Measurements from ENCODE around the gene SLC39A12. TPM values are rescaled to one million over a fixed set of nuclear protein-coding genes. Genes with fewer than 3 reads are reported as not detected.
A peak's percentile ranks its signal among the peaks of the same experiment; 100 is the strongest.
"Not testable (repeated sequence)": the region's sequence is repeated elsewhere in the genome, so short reads cannot be mapped to it uniquely, and the experiment has no call there.

The SLC39A12 gene
- total RNA-seq, 1 experiment from 2014 or later: not detected

GRCh38 chr10:17950269-17950668 is 1.4 kb upstream of the SLC39A12 start:
- H3K4me1 ChIP-seq; H3K9me3 ChIP-seq (replicated peaks); H3K27ac ChIP-seq; H3K4me3 ChIP-seq; DNase-seq; H3K27me3 ChIP-seq; H3K36me3 ChIP-seq: not testable (repeated sequence)

GRCh38 chr10:17950726-17951125 is 992 bp upstream of the SLC39A12 start:
- Histone ChIP-seq H3K4me3 (no peak overlapping the region), H3K4me1 (no peaks in the 10 kb centered on the region), H3K9me3 (replicated peaks) (no peaks in the 10 kb centered on the region), H3K36me3 (no peaks in the 10 kb centered on the region), H3K27ac (no peak overlapping the region), H3K27me3 (no peaks in the 10 kb centered on the region)
- DNase-seq: no peak

GRCh38 chr10:17954372-17954771 is 2.7 kb downstream of the SLC39A12 start:
- not testable (repeated sequence) for DNase-seq; H3K27ac ChIP-seq; H3K4me1 ChIP-seq; H3K9me3 ChIP-seq (replicated peaks); H3K27me3 ChIP-seq; H3K36me3 ChIP-seq; H3K4me3 ChIP-seq

DNA sequence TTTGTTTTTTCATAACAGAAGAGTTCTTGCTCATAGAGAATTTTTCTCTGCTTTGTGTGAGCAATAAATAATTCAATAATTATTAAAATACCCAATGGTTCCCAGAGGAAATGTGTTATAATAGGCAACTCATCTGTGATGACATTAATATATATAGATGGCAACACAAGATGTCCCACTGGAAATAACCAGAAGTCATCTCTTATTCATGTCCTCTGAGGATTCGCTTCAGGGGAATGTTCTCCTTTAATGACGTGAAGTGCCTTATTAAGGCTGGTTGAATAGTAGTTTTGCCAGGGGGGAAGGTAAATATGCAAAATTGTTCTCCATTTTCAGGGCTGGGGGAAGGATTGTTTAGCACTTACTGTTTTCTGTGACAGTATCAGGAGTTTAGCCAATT is 3.1 kb downstream of the SLC39A12 start:
- Histone ChIP-seq H3K27me3 (no peaks in the 10 kb centered on the region), H3K9me3 (replicated peaks) (no peaks in the 10 kb centered on the region), H3K36me3 (no peaks in the 10 kb centered on the region), H3K4me1 (no peaks in the 10 kb centered on the region), H3K27ac (no peak overlapping the region), H3K4me3 (no peak overlapping the region)
- no peak for DNase-seq

GRCh38 chr10:17958049-17958448 is 6.3 kb downstream of the SLC39A12 start:
- no peak overlapping the region for H3K4me3 ChIP-seq
- H3K4me1 ChIP-seq: no peaks in the 10 kb centered on the region
- H3K9me3 ChIP-seq (replicated peaks): no peaks in the 10 kb centered on the region
- no peak overlapping the region for H3K27ac ChIP-seq
- no peaks in the 10 kb centered on the region for H3K27me3 ChIP-seq
- no peak for DNase-seq
- no peaks in the 10 kb centered on the region for H3K36me3 ChIP-seq

DNA sequence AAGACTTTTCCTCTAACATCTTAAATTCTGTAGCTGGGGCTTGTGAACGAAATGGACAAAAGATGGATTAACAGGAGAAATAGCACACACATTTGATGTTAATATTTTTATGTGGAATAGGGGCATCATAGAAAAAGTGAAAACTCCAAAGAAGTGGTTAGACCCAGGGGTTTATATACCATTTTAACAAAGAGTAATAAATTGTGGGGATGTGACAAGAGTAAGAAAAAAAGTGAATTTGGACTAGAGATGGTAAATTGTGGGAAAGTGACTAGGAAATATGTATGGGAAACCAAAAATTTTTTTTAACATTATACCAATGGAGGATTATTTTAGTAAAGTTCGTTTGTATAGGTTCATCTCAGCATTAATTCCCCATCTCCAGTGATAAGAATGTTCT is 8.2 kb downstream of the SLC39A12 start:
- no peak for DNase-seq
- Histone ChIP-seq H3K36me3 (no peaks in the 10 kb centered on the region), H3K27me3 (no peaks in the 10 kb centered on the region), H3K4me3 (no peak overlapping the region), H3K27ac (no peak overlapping the region), H3K4me1 (no peaks in the 10 kb centered on the region), H3K9me3 (replicated peaks) (no peaks in the 10 kb centered on the region)

GRCh38 chr10:17961551-17962422 is 10.1 kb downstream of the SLC39A12 start:
- Histone ChIP-seq H3K4me1 (no peaks in the 10 kb centered on the region), H3K4me3 (no peak overlapping the region), H3K27me3 (no peaks in the 10 kb centered on the region), H3K36me3 (no peaks in the 10 kb centered on the region), H3K9me3 (replicated peaks) (no peaks in the 10 kb centered on the region), H3K27ac (no peak overlapping the region)
- no peak for DNase-seq

- Histone ChIP-seq H3K27me3 (no peaks in the 10 kb centered on the region), H3K36me3 (no peaks in the 10 kb centered on the region), H3K4me3 (no peak overlapping the region), H3K27ac (no peak overlapping the region), H3K4me1 (no peaks in the 10 kb centered on the region), H3K9me3 (replicated peaks) (no peaks in the 10 kb centered on the region)
- no peak for DNase-seq
These were observed 11.7 kb downstream of the SLC39A12 start for GRCh38 chr10:17963431-17963830.

- Histone ChIP-seq H3K27me3 (no peaks in the 10 kb centered on the region), H3K9me3 (replicated peaks) (no peaks in the 10 kb centered on the region), H3K4me3 (no peak overlapping the region), H3K27ac (no peak overlapping the region), H3K36me3 (no peaks in the 10 kb centered on the region), H3K4me1 (no peaks in the 10 kb centered on the region)
- no peak for DNase-seq
These were observed 14.0 kb downstream of the SLC39A12 start for GRCh38 chr10:17965649-17966235.

DNA sequence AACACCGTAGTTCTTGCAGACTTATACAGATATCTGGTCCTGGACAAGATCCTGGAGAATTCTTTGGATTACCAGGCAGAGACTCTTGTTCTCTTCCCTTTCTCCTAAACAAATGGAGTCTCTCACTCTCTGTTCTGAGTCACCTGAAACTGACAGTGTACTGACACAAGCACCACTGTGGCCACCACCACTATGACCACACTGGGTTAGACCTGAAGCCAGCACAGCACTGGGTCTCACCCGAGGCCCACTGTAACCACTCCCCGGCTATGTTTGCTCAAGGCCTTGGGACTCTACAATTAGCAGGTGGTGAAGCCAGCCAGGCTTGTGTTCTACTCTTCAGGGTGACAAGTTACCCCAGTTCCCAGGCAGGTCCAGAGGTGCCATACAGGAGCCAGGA is 22.8 kb downstream of the SLC39A12 start:
- H3K27me3 ChIP-seq: no peaks in the 10 kb centered on the region
- H3K36me3 ChIP-seq: no peaks in the 10 kb centered on the region
- no peak for DNase-seq
- H3K4me1 ChIP-seq: no peaks in the 10 kb centered on the region
- no peak overlapping the region for H3K4me3 ChIP-seq
- H3K27ac ChIP-seq: no peak overlapping the region
- no peaks in the 10 kb centered on the region for H3K9me3 ChIP-seq (replicated peaks)

DNA sequence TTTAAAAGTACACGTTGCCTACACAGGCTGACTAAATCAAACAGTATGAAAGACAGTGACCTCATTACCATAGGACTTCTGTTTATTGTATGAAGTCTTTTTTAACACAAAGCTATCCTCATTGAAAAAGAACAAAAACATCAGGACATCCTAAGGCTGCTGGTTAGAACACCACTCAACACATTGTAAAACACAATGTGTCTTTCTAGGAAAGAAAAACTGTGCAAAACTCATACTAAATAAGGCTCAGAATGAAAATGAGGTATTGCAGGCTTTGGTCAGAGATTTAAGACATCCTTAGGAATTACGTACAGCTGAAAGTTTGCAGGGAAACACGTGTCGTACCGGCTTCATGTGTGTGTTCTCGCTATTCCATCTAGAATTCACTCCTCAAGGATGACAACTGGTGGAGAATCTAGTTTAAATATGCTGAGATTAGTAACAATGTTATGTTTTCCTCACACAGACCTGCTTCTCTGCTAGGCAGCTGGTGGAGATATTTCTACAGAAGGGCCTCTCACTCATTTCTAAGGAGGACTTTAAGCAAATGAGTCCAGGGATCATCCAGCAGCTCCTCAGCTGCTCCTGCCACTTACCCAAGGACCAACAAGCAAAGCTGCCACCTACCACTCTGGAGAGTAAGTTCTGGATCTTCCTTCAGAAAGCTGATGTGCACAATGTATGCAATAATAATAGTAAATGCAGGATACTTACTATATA is 29.3 kb downstream of the SLC39A12 start:
- no peak overlapping the region for H3K27ac ChIP-seq
- no peak overlapping the region for H3K4me3 ChIP-seq
- H3K4me1 ChIP-seq: no peaks in the 10 kb centered on the region
- H3K36me3 ChIP-seq: no peaks in the 10 kb centered on the region
- no peaks in the 10 kb centered on the region for H3K9me3 ChIP-seq (replicated peaks)
- no peaks in the 10 kb centered on the region for H3K27me3 ChIP-seq
- peak; percentile 14 to 31 for DNase-seq

DNA sequence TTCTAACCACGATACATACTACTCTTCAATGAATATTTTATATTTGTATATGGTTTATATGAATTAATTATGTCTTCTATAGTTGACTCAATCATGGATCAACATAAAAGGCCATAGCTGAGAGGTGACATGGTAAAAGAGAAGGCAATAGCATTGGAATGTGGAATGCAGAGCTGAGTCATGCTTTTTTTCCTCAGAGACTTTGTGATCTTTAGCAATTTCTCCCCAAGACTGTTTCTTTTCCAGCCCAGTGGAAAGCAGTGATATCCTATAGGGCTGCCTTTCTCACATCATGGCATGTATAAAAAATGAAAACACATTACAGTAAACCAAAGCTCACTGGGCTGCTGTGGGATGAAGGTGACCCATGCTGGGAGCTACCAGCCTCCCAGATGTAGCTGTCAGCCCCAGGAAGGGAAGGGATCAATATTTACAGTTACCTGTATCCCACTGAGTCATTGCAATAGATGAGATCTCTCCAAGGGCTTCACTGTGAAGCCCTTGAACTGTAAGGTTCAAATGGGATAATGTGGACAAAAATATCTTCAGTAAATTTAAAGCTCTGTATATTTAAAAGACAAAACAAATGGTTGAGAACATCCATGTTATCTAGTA is 30.2 kb downstream of the SLC39A12 start:
- no peak overlapping the region for H3K4me3 ChIP-seq
- H3K27me3 ChIP-seq: no peaks in the 10 kb centered on the region
- H3K36me3 ChIP-seq: no peaks in the 10 kb centered on the region
- H3K9me3 ChIP-seq (replicated peaks): no peaks in the 10 kb centered on the region
- no peaks in the 10 kb centered on the region for H3K4me1 ChIP-seq
- H3K27ac ChIP-seq: no peak overlapping the region
- no peak for DNase-seq

GRCh38 chr10:17984056-17984455 is 32.3 kb downstream of the SLC39A12 start:
- DNase-seq: no peak
- Histone ChIP-seq H3K4me3 (no peak overlapping the region), H3K9me3 (replicated peaks) (no peaks in the 10 kb centered on the region), H3K36me3 (no peaks in the 10 kb centered on the region), H3K27me3 (no peaks in the 10 kb centered on the region), H3K27ac (no peak overlapping the region), H3K4me1 (no peaks in the 10 kb centered on the region)

DNA sequence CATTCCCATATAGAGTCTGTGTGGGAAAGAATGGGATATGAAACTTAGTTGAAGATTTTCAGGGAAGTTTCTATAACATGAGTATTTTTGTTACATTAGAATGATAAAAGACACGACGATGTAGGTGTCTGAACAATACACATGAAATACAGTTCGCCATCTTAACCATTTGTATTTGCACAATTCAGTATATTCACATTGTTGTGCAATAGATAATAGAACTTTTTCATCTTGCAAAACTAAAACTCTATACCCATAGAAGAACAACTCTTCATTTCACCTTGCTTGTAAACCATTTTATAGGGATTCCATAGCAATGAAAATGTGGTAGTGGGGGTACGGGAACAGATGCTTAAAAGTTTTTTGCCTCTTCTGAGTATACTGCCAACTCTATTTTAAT is 32.8 kb downstream of the SLC39A12 start:
- no peaks in the 10 kb centered on the region for H3K4me1 ChIP-seq
- no peak overlapping the region for H3K4me3 ChIP-seq
- no peaks in the 10 kb centered on the region for H3K27me3 ChIP-seq
- DNase-seq: no peak
- no peak overlapping the region for H3K27ac ChIP-seq
- H3K9me3 ChIP-seq (replicated peaks): no peaks in the 10 kb centered on the region
- H3K36me3 ChIP-seq: no peaks in the 10 kb centered on the region

Measured in SJCRH30 (cell line).